ENCODE results near the gene CYRIA. TPM values are rescaled to one million over a fixed set of nuclear protein-coding genes. Genes with fewer than 3 reads are reported as not detected.

Gene CYRIA
- total RNA-seq, 4 donors from 2014 or later: 3.3 to 5.7 (median 4.9) TPM

DNA sequence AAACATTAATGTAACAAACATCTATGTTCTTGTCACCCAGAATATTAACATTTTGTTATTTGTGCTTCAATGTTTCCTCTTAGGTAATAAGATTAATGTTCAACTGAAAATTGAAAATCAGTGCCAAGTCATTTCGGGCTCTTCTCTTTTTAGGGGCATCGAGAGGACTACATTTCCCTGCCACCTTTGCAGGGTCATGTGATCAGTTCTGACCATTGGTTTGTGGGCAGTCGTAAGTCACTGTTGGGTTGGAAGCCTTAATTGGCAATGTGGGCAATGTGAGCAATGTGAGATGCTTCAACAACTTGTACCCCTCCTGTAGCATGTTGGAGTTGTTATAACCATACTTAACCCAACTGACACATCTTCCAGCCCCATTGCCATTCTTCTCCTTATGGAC, 10.1 kb upstream of the CYRIA start:
- TF ChIP-seq POLR2A (IDR thresholded peaks at IDR 0.05) (no peak), EP300 (IDR thresholded peaks at IDR 0.05) (no peak)
- TF ChIP-seq, protein P1, sequence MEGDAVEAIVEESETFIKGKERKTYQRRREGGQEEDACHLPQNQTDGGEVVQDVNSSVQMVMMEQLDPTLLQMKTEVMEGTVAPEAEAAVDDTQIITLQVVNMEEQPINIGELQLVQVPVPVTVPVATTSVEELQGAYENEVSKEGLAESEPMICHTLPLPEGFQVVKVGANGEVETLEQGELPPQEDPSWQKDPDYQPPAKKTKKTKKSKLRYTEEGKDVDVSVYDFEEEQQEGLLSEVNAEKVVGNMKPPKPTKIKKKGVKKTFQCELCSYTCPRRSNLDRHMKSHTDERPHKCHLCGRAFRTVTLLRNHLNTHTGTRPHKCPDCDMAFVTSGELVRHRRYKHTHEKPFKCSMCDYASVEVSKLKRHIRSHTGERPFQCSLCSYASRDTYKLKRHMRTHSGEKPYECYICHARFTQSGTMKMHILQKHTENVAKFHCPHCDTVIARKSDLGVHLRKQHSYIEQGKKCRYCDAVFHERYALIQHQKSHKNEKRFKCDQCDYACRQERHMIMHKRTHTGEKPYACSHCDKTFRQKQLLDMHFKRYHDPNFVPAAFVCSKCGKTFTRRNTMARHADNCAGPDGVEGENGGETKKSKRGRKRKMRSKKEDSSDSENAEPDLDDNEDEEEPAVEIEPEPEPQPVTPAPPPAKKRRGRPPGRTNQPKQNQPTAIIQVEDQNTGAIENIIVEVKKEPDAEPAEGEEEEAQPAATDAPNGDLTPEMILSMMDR (IDR thresholded peaks at IDR 0.05): no peak
- no peak for DNase-seq (ENCODE audit: low spot score in 2 of 2)
- Histone ChIP-seq H3K36me3 (no peaks in the 10 kb centered on the region), H3K27me3 (no peaks in the 10 kb centered on the region), H3K9me3 (peaks cover 0 to 10% (median 3%) of the 10 kb centered on the region in 4 donors), H3K27ac (no peak overlapping the region), H3K4me1 (no peaks in the 10 kb centered on the region), H3K4me3 (no peak overlapping the region)
- WGBS, 2 donors: 92 to 96% methylated on average over 3 of the region's 3 CpGs

DNA sequence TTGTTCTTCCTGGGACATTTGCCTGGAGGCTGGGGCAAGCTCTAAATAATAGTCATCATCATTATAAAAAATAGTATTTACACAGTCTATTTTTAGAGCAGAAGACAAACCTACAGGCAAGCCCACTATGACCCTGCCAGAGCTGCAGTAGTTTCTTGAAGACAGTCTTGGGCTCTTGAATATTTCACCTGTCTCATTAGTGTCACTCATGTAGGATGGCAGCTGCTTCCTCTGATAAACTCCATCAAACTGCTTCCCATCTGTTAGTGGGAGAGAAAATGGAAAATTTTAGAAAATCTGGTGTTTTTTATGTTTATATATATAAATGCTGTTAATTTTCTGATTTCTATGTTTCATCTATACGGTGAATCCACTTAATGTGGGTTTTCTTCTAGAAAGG, 8.5 kb upstream of the CYRIA start:
- TF ChIP-seq EP300 (IDR thresholded peaks at IDR 0.05) (no peak), POLR2A (IDR thresholded peaks at IDR 0.05) (no peak)
- TF ChIP-seq, protein P1 (IDR thresholded peaks at IDR 0.05): no peak
- Histone ChIP-seq H3K4me1 (no peaks in the 10 kb centered on the region), H3K36me3 (no peaks in the 10 kb centered on the region), H3K27ac (no peak overlapping the region), H3K9me3 (peaks cover 0 to 10% (median 3%) of the 10 kb centered on the region in 4 donors), H3K4me3 (no peak overlapping the region), H3K27me3 (no peaks in the 10 kb centered on the region)
- no peak for DNase-seq (ENCODE audit: low spot score in 2 of 2)
- WGBS, 2 donors: 89 to 93% methylated on average over 1 of the region's 1 CpG

- no peak overlapping the region for H3K4me3 ChIP-seq
- H3K27me3 ChIP-seq: no peaks in the 10 kb centered on the region
- no peak for DNase-seq (ENCODE audit: low spot score in 2 of 2)
- H3K36me3 ChIP-seq: no peaks in the 10 kb centered on the region
- peaks cover 0 to 1% (median 0%) of the 10 kb centered on the region in 4 donors for H3K4me1 ChIP-seq
- no peak for TF ChIP-seq POLR2A (IDR thresholded peaks at IDR 0.05)
- TF ChIP-seq, protein P1 (IDR thresholded peaks at IDR 0.05): no peak
- no peak for TF ChIP-seq EP300 (IDR thresholded peaks at IDR 0.05)
- H3K27ac ChIP-seq: no peak overlapping the region
- WGBS, 2 donors: 95 to 97% methylated on average over 1 of the region's 1 CpG
- H3K9me3 ChIP-seq: no peaks in the 10 kb centered on the region
Measured at GRCh38 chr2:16671760-16672159, 6.1 kb upstream of the CYRIA start.

DNA sequence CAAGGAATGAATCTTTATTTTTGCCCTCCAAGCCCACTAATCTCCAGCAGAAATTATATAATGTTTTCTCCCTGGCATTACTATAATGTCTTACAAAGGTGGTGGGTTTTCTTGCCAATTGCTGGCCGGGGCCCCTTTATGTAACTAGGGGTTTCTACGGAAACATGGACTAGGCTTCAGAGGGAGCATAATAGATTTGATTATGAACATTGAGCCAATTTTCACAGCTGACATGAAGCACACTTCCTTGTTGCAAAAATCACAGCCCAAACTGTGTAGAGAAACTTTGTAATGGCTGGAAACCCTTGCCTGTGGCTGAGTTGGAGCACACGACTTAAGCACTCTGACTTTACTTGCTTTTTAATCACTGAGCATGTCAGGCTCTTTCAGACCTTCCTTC, 3.8 kb upstream of the CYRIA start:
- Histone ChIP-seq H3K4me3 (no peak overlapping the region), H3K27me3 (no peaks in the 10 kb centered on the region), H3K36me3 (no peaks in the 10 kb centered on the region), H3K27ac (no peak overlapping the region), H3K4me1 (peaks cover 0 to 18% (median 7%) of the 10 kb centered on the region in 4 donors), H3K9me3 (no peaks in the 10 kb centered on the region)
- TF ChIP-seq, protein P1 (IDR thresholded peaks at IDR 0.05): no peak
- TF ChIP-seq EP300 (IDR thresholded peaks at IDR 0.05): no peak
- TF ChIP-seq POLR2A (IDR thresholded peaks at IDR 0.05): no peak
- 38 to 50% methylated on average over 3 of the region's 3 CpGs for WGBS, 2 donors
- no peak for DNase-seq (ENCODE audit: low spot score in 2 of 2)

DNA sequence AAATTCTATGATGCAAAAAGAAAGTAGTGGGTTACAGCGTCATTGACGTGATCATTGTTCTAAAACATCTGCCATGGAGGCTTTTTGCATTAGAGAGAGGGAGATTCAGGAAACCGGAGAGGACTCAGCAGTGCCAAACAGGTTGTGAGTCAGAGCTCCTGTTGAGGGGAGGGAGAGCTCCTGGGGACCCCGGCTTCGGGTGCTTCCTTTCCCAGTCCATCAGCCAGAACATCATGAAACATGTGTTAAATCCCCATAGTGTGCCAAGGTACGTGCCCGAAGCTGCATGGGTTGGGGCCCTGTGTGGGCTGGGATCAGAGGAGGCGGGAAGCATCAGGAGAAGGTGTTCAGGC, 791 bp upstream of the CYRIA start:
- TF ChIP-seq POLR2A (IDR thresholded peaks at IDR 0.05): no peak
- TF ChIP-seq, protein P1 (IDR thresholded peaks at IDR 0.05): no peak
- no peak for TF ChIP-seq EP300 (IDR thresholded peaks at IDR 0.05)
- Histone ChIP-seq H3K4me1 (peaks cover 0 to 32% (median 10%) of the 10 kb centered on the region in 4 donors), H3K36me3 (no peaks in the 10 kb centered on the region), H3K4me3 (peak overlapping the region in 3 of 4 donors; percentile 44 to 78 (median 46)), H3K27me3 (no peaks in the 10 kb centered on the region), H3K27ac (peak overlapping the region in 2 of 4 donors; percentile 37 to 46), H3K9me3 (no peaks in the 10 kb centered on the region)
- DNase-seq (ENCODE audit: low spot score in 2 of 2): no peak
- 62 to 65% methylated on average over 8 of the region's 8 CpGs for WGBS, 2 donors
